HL-60 (cell line): ENCODE data around the gene CAV1.

Experiments used
- GABPA ChIP-seq: IDR thresholded peaks from 2 replicates; pipeline ENCODE4 v1.6.1; 2012; ENCODE audit warnings: low read depth
- POLR2AphosphoS5 ChIP-seq: IDR thresholded peaks from 2 replicates; pipeline ENCODE4 v1.6.1; 2012; ENCODE audit warnings: low read depth
- SPI1 ChIP-seq: IDR thresholded peaks from 2 replicates; pipeline ENCODE4 v1.6.1; 2012; ENCODE audit warnings: low read depth, mild to moderate bottlenecking, borderline replicate concordance
- TF ChIP-seq, protein P1 (sequence below): IDR thresholded peaks from one replicate; pipeline ENCODE4 v1.5.1; 2011; ENCODE audit warnings: low read length, control low read depth, inconsistent platforms; ENCODE audit not compliant: insufficient read depth
- TF ChIP-seq, protein P2 (sequence below): IDR thresholded peaks from 2 replicates; pipeline ENCODE4 v1.6.1; 2012; ENCODE audit warnings: low read depth; ENCODE audit not compliant: insufficient replicate concordance

DNA sequence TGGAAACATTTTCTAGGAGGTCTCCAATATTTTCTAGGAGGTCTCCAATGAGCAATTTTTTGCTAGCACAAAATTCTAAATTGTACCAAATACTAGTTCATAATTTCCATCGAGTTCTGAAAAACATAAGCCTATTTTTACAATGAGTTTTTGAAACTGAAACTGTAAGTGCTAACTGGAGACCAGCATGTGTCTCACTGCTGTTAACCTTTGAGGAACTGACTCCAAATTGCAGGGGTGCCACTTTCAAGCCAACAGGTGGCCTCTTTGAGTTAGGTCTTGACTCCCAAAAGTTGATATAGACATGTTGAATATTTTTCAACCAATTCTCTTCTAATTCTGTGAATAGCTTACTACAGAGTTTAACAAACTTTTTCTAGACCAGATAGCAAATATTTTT lies 58.8 kb downstream of the CAV1 start:
- TF ChIP-seq, protein P1, sequence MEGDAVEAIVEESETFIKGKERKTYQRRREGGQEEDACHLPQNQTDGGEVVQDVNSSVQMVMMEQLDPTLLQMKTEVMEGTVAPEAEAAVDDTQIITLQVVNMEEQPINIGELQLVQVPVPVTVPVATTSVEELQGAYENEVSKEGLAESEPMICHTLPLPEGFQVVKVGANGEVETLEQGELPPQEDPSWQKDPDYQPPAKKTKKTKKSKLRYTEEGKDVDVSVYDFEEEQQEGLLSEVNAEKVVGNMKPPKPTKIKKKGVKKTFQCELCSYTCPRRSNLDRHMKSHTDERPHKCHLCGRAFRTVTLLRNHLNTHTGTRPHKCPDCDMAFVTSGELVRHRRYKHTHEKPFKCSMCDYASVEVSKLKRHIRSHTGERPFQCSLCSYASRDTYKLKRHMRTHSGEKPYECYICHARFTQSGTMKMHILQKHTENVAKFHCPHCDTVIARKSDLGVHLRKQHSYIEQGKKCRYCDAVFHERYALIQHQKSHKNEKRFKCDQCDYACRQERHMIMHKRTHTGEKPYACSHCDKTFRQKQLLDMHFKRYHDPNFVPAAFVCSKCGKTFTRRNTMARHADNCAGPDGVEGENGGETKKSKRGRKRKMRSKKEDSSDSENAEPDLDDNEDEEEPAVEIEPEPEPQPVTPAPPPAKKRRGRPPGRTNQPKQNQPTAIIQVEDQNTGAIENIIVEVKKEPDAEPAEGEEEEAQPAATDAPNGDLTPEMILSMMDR = no peak
- TF ChIP-seq POLR2AphosphoS5 (no peak), GABPA (no peak), SPI1 (peak; percentile 17; the same call in 1 of the 2 replicates)
- TF ChIP-seq, protein P2, sequence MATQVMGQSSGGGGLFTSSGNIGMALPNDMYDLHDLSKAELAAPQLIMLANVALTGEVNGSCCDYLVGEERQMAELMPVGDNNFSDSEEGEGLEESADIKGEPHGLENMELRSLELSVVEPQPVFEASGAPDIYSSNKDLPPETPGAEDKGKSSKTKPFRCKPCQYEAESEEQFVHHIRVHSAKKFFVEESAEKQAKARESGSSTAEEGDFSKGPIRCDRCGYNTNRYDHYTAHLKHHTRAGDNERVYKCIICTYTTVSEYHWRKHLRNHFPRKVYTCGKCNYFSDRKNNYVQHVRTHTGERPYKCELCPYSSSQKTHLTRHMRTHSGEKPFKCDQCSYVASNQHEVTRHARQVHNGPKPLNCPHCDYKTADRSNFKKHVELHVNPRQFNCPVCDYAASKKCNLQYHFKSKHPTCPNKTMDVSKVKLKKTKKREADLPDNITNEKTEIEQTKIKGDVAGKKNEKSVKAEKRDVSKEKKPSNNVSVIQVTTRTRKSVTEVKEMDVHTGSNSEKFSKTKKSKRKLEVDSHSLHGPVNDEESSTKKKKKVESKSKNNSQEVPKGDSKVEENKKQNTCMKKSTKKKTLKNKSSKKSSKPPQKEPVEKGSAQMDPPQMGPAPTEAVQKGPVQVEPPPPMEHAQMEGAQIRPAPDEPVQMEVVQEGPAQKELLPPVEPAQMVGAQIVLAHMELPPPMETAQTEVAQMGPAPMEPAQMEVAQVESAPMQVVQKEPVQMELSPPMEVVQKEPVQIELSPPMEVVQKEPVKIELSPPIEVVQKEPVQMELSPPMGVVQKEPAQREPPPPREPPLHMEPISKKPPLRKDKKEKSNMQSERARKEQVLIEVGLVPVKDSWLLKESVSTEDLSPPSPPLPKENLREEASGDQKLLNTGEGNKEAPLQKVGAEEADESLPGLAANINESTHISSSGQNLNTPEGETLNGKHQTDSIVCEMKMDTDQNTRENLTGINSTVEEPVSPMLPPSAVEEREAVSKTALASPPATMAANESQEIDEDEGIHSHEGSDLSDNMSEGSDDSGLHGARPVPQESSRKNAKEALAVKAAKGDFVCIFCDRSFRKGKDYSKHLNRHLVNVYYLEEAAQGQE = no peak
